Embryonic facial prominence (tissue), 1 donor: ENCODE results near the gene PRR9.

Source experiments
- DNase-seq: peaks from one replicate; pipeline ENCODE4 v3.0.0-alpha.2; 2016; ENCODE audit errors: extremely low spot score

PRR9 gene

DNA sequence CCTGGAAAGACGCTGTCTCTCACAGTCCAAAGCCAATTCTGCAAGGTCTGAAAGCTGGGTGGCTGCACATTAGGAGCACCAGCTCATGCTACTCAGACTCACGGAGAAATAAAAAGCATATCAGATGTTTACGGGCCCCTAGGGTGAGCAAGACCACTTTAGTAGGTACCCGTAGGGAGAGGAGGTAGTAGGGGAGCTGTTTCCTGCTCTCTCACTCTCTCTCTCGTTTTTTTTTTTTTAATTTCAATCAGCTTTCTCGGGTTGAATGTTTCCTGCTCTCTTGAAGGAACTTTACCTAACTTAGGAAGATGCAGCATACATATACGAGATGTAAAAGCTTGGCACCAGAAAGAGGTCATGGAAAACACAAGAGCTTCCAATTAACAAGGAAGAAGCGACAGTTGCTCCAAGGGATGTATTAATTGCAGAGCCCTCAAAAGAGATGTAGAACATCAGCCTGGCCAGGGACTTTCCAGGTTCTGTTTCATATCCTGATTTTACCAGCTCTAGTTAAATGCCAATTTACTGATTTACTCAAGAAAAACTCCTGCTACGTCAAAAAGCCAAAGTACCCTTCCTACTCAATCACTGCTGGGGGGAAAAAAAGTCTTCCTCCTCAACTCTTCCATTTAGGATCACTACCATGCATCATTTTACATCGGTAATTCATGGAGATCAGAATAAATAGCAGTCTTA lies 45.2 kb downstream of the PRR9 start:
- DNase-seq, result no peak

DNA sequence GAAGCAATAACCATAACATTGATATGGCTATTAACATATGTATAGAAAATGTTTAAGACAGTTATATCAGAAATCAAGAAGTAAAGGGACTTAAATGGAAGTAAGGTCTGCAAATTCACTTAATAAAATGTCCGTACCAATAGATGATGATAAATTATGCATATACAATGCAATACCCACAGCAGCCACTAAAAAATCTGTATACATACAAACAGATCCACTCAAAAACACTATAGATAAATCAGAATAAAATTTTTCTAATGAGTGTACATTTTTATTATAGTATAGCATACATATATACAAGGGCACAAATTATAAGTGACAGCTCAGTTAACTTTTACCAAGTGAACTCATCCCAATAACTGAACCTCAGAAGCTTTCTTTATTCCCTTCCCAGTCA lies 48.1 kb downstream of the PRR9 start:
- DNase-seq, result no peak
